ENCODE data around the gene TMEM185B. TPM values are rescaled to one million over a fixed set of nuclear protein-coding genes. Genes with fewer than 3 reads are reported as not detected.
A peak's percentile ranks its signal among the peaks of the same experiment; 100 is the strongest.

The TMEM185B gene
- total and polyA plus RNA-seq, 3 experiments from 2014 or later, result 22.9 to 33.5 (median 32.3) TPM

- Histone ChIP-seq H3K9me3 (ENCODE audit: low read length) (no peaks in the 10 kb centered on the region), H3K27me3 (ENCODE audit: insufficient read depth, low read length, poor library complexity, severe bottlenecking) (no peaks in the 10 kb centered on the region), H3K27ac (ENCODE audit: low read depth, low read length) (no peak overlapping the region), H3K4me3 (ENCODE audit: low read length) (no peak overlapping the region), H3K36me3 (ENCODE audit: insufficient read depth, low read length) (no peaks in the 10 kb centered on the region), H3K4me1 (ENCODE audit: insufficient read depth, low read length) (peaks cover 25% of the 10 kb centered on the region)
- DNase-seq, result no peak
- peak overlapping the region in 2 of 8 donors; percentile 13 to 34 for H3K27ac Mint-ChIP-seq
- peaks cover 0 to 7% (median 0%) of the 10 kb centered on the region in 5 donors for H3K9me3 Mint-ChIP-seq
- H3K36me3 Mint-ChIP-seq, result peaks cover 7 to 14% (median 9%) of the 10 kb centered on the region in 3 donors
- H3K4me1 Mint-ChIP-seq, result peaks cover 43 to 64% (median 63%) of the 10 kb centered on the region in 3 donors
- CTCF ChIA-PET, result interaction anchor here (1.0 kb wide), 1 partner anchor 18 kb away, joined by 3 read pairs; no protein-coding TSS in a partner anchor
- peak overlapping the region in 1 of 7 donors; percentile 99 for H3K4me3 Mint-ChIP-seq
- POLR2A ChIA-PET, result no interaction called here
- peaks cover 0 to 5% of the 10 kb centered on the region in 2 donors for H3K27me3 Mint-ChIP-seq
Measured at GRCh38 chr2:120255986-120256650, 32.9 kb upstream of the TMEM185B start.

DNA sequence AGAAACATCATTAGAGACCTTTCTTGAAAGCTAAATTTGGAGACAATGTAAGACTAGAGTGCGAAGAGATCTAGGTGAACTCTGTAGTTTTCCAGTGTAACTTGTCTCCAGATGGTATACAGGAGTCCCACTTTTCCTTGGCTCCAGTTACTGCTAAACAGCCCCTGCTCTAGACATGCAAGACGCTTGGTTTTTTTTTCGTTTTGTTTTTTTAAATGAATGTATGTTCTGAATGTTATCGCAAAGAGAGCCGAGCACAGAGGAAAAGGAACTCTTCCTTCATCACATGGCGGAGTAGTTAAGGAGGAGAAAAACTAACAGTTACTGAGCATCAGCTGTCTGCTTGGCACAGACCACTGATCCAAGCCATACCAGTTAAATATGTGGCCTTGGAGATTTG is 31.9 kb upstream of the TMEM185B start:
- no peak overlapping the region for H3K4me3 ChIP-seq (ENCODE audit: low read length)
- CTCF ChIA-PET, result no interaction called here
- Mint-ChIP-seq H3K4me1 (peaks cover 39 to 64% (median 63%) of the 10 kb centered on the region in 3 donors), H3K9me3 (peaks cover 0 to 2% (median 0%) of the 10 kb centered on the region in 5 donors), H3K27ac (peak overlapping the region in 5 of 8 donors; percentile 1 to 63 (median 4)), H3K27me3 (peaks cover 2 to 5% of the 10 kb centered on the region in 2 donors), H3K36me3 (peaks cover 5 to 12% (median 7%) of the 10 kb centered on the region in 3 donors), H3K4me3 (peak overlapping the region in 6 of 7 donors; percentile 5 to 99 (median 80))
- H3K9me3 ChIP-seq (ENCODE audit: low read length), result no peaks in the 10 kb centered on the region
- DNase-seq, result no peak
- H3K4me1 ChIP-seq (ENCODE audit: insufficient read depth, low read length), result peaks cover 21% of the 10 kb centered on the region
- no peak overlapping the region for H3K27ac ChIP-seq (ENCODE audit: low read depth, low read length)
- H3K27me3 ChIP-seq (ENCODE audit: insufficient read depth, low read length, poor library complexity, severe bottlenecking), result no peaks in the 10 kb centered on the region
- no peaks in the 10 kb centered on the region for H3K36me3 ChIP-seq (ENCODE audit: insufficient read depth, low read length)
- POLR2A ChIA-PET, result no interaction called here

- H3K27ac ChIP-seq (ENCODE audit: low read depth, low read length), result no peak overlapping the region
- H3K36me3 ChIP-seq (ENCODE audit: insufficient read depth, low read length), result no peaks in the 10 kb centered on the region
- H3K9me3 Mint-ChIP-seq, result peaks cover 0 to 2% (median 0%) of the 10 kb centered on the region in 5 donors
- peaks cover 5 to 12% (median 7%) of the 10 kb centered on the region in 3 donors for H3K36me3 Mint-ChIP-seq
- peak overlapping the region; percentile 91 to 99 (median 95) for H3K4me3 Mint-ChIP-seq
- H3K4me1 Mint-ChIP-seq, result peaks cover 39 to 64% (median 63%) of the 10 kb centered on the region in 3 donors
- DNase-seq, result no peak
- CTCF ChIA-PET, result no interaction called here
- H3K27me3 ChIP-seq (ENCODE audit: insufficient read depth, low read length, poor library complexity, severe bottlenecking), result no peaks in the 10 kb centered on the region
- POLR2A ChIA-PET, result no interaction called here
- H3K27me3 Mint-ChIP-seq, result peaks cover 7 to 11% of the 10 kb centered on the region in 2 donors
- H3K4me1 ChIP-seq (ENCODE audit: insufficient read depth, low read length), result peaks cover 21% of the 10 kb centered on the region
- no peaks in the 10 kb centered on the region for H3K9me3 ChIP-seq (ENCODE audit: low read length)
- H3K27ac Mint-ChIP-seq, result peak overlapping the region in 5 of 8 donors; percentile 1 to 91 (median 84)
- H3K4me3 ChIP-seq (ENCODE audit: low read length), result peak overlapping the region; percentile 97
Measured at GRCh38 chr2:120254178-120254577, 31.0 kb upstream of the TMEM185B start.

- Histone ChIP-seq H3K9me3 (ENCODE audit: low read length) (no peaks in the 10 kb centered on the region), H3K27ac (ENCODE audit: low read depth, low read length) (peak overlapping the region; percentile 79), H3K36me3 (ENCODE audit: insufficient read depth, low read length) (no peaks in the 10 kb centered on the region), H3K27me3 (ENCODE audit: insufficient read depth, low read length, poor library complexity, severe bottlenecking) (no peaks in the 10 kb centered on the region), H3K4me1 (ENCODE audit: insufficient read depth, low read length) (peaks cover 21% of the 10 kb centered on the region), H3K4me3 (ENCODE audit: low read length) (peak overlapping the region; percentile 97)
- H3K9me3 Mint-ChIP-seq, result no peaks in the 10 kb centered on the region
- peak in 2 of 5 donors; percentile 26 to 41 for DNase-seq
- CTCF ChIA-PET, result interaction anchor here (0.9 to 2.0 kb wide), 5 partner anchors 8 to 78 kb away, joined by 3 to 9 read pairs (median 4); no protein-coding TSS in a partner anchor
- H3K36me3 Mint-ChIP-seq, result peaks cover 2 to 10% (median 4%) of the 10 kb centered on the region in 3 donors
- H3K27me3 Mint-ChIP-seq, result peaks cover 9 to 15% of the 10 kb centered on the region in 2 donors
- H3K4me3 Mint-ChIP-seq, result peak overlapping the region; percentile 91 to 99 (median 95)
- H3K4me1 Mint-ChIP-seq, result peaks cover 36 to 60% (median 59%) of the 10 kb centered on the region in 3 donors
- H3K27ac Mint-ChIP-seq, result peak overlapping the region; percentile 73 to 91 (median 86)
- POLR2A ChIA-PET, result interaction anchor here (0.9 to 3.4 kb wide), 7 partner anchors 21 to 886 kb away, joined by 3 to 23 read pairs (median 4); partner anchors contain the start of genes C2orf76, DBI, PTPN4 and TMEM177
Measured at GRCh38 chr2:120253021-120253882, 30.1 kb upstream of the TMEM185B start.

DNA sequence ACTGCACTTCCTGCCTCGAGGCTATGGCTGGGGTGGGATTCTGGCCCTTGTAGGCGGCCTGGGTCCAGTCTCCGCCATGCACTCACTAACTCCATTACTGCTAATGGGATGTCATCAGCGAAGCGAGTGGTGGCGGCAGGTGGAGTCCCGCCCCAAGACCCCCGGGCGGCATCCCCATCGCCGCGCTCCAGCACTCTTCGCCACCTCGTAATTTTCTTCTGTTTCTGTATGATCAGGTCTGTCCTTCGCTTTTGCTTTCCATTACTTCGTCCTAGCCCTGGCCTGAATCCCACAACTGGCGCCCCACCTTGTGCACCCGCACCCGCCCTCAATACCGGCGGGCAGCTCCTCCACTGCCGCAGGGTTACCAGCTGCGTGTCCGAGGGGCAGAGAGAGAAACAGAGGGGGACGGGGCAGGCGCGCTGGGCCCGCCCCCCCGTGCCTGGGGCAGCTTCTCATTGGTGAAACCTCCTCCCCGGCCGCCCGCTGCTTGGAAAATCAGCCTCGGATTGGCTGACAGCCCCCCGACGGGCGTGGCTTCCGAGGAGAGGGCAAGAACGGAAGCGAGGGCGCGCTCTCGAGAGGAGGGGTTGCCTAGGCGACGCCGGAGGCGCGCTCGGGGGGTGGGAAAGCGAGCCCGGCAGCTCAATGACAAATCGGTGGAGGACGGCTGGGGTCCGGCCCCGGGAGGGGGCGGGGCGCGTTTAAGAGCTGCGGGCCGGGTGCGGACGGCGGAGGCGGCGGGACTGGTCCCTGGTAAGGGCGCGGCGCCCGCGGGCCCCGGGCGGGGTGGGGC is 29.2 kb upstream of the TMEM185B start, which contains the start of gene RALB:
Gene RALB (plus strand): TSS at position 628 of the 796 bp plus-strand sequence. CDS start 25,813 bp downstream, outside the sequence.
- no peaks in the 10 kb centered on the region for H3K9me3 Mint-ChIP-seq
- Histone ChIP-seq H3K9me3 (ENCODE audit: low read length) (no peaks in the 10 kb centered on the region), H3K27ac (ENCODE audit: low read depth, low read length) (peak within 1 kb of the TSS; percentile 79), H3K4me1 (ENCODE audit: insufficient read depth, low read length) (peaks cover 21% of the 10 kb centered on the region), H3K4me3 (ENCODE audit: low read length) (peak within 1 kb of the TSS; percentile 97), H3K36me3 (ENCODE audit: insufficient read depth, low read length) (no peaks in the 10 kb centered on the region), H3K27me3 (ENCODE audit: insufficient read depth, low read length, poor library complexity, severe bottlenecking) (no peaks in the 10 kb centered on the region)
- peaks cover 0 to 10% (median 0%) of the 10 kb centered on the region in 3 donors for H3K36me3 Mint-ChIP-seq
- peaks cover 16 to 22% of the 10 kb centered on the region in 2 donors for H3K27me3 Mint-ChIP-seq
- ChIA-PET CTCF (interaction anchor here (0.7 to 2.0 kb wide), 8 partner anchors 9 to 142 kb away, joined by 3 to 9 read pairs (median 3); no protein-coding TSS in a partner anchor), POLR2A (interaction anchor here (0.5 to 3.4 kb wide), 10 partner anchors 20 to 886 kb away, joined by 3 to 23 read pairs (median 4); partner anchors contain the start of genes C2orf76, DBI, PTPN4 and TMEM177)
- H3K4me1 Mint-ChIP-seq, result peaks cover 29 to 52% (median 51%) of the 10 kb centered on the region in 3 donors
- peak; percentile 97 to 99 (median 99) for DNase-seq
- H3K4me3 Mint-ChIP-seq, result peak within 1 kb of the TSS; percentile 98 to 99 (median 99)
- peak within 1 kb of the TSS; percentile 85 to 99 (median 96) for H3K27ac Mint-ChIP-seq

GRCh38 chr2:120251880-120252224 is 28.7 kb upstream of the TMEM185B start:
- no peak for DNase-seq
- Mint-ChIP-seq H3K4me1 (peaks cover 28 to 46% (median 45%) of the 10 kb centered on the region in 3 donors), H3K27ac (peak overlapping the region; percentile 71 to 99 (median 96)), H3K4me3 (peak overlapping the region; percentile 98 to 99 (median 99)), H3K27me3 (peaks cover 17 to 22% of the 10 kb centered on the region in 2 donors), H3K36me3 (peaks cover 0 to 10% (median 0%) of the 10 kb centered on the region in 3 donors), H3K9me3 (no peaks in the 10 kb centered on the region)
- ChIA-PET CTCF (interaction anchor here (0.7 to 2.0 kb wide), 7 partner anchors 10 to 141 kb away, joined by 3 to 9 read pairs (median 3); no protein-coding TSS in a partner anchor), POLR2A (interaction anchor here (0.5 to 3.4 kb wide), 9 partner anchors 19 to 573 kb away, joined by 3 to 23 read pairs (median 5); partner anchors contain the start of genes PTPN4, TMEM177 and TMEM185B)
- no peaks in the 10 kb centered on the region for H3K36me3 ChIP-seq (ENCODE audit: insufficient read depth, low read length)
- peaks cover 21% of the 10 kb centered on the region for H3K4me1 ChIP-seq (ENCODE audit: insufficient read depth, low read length)
- peak overlapping the region; percentile 79 for H3K27ac ChIP-seq (ENCODE audit: low read depth, low read length)
- peak overlapping the region; percentile 97 for H3K4me3 ChIP-seq (ENCODE audit: low read length)
- no peaks in the 10 kb centered on the region for H3K27me3 ChIP-seq (ENCODE audit: insufficient read depth, low read length, poor library complexity, severe bottlenecking)
- no peaks in the 10 kb centered on the region for H3K9me3 ChIP-seq (ENCODE audit: low read length)

DNA sequence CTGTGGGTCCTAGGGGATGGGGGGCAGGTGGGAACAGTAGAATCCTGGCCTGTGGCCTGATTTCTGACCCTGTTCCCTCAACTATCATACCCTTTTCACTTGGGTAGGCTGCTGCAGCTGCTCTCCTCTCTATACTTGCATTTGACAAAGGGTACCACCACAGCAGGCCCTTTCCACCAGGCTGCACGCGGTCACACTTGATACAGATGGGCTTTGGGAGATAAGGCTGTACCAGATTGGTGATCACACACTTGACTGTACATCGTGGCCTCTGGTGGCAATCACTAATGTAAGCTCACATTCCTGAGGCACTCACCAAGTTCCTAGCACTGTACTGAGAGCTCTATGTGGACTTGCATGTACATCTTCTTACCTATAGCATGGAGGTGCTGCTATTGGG is 27.9 kb upstream of the TMEM185B start:
- no peaks in the 10 kb centered on the region for H3K9me3 ChIP-seq (ENCODE audit: low read length)
- peaks cover 21 to 22% of the 10 kb centered on the region in 2 donors for H3K27me3 Mint-ChIP-seq
- H3K27ac ChIP-seq (ENCODE audit: low read depth, low read length), result no peak overlapping the region
- peaks cover 0 to 10% (median 0%) of the 10 kb centered on the region in 3 donors for H3K36me3 Mint-ChIP-seq
- no peaks in the 10 kb centered on the region for H3K27me3 ChIP-seq (ENCODE audit: insufficient read depth, low read length, poor library complexity, severe bottlenecking)
- DNase-seq, result no peak
- no peaks in the 10 kb centered on the region for H3K36me3 ChIP-seq (ENCODE audit: insufficient read depth, low read length)
- H3K9me3 Mint-ChIP-seq, result no peaks in the 10 kb centered on the region
- H3K4me1 ChIP-seq (ENCODE audit: insufficient read depth, low read length), result peaks cover 21% of the 10 kb centered on the region
- POLR2A ChIA-PET, result interaction anchor here (3.4 kb wide), 1 partner anchor 19 kb away, joined by 23 read pairs; no protein-coding TSS in a partner anchor
- peaks cover 25 to 38% (median 38%) of the 10 kb centered on the region in 3 donors for H3K4me1 Mint-ChIP-seq
- H3K4me3 ChIP-seq (ENCODE audit: low read length), result no peak overlapping the region
- peak overlapping the region in 2 of 8 donors; percentile 10 to 11 for H3K27ac Mint-ChIP-seq
- peak overlapping the region in 1 of 7 donors; percentile 23 for H3K4me3 Mint-ChIP-seq
- CTCF ChIA-PET, result interaction anchor here (1.7 to 2.0 kb wide), 2 partner anchors 18 to 75 kb away, joined by 5 to 9 read pairs; no protein-coding TSS in a partner anchor

Data from CD8-positive, alpha-beta memory T cell (primary cell).